Measurements from ENCODE around the gene BEND6.

DNA sequence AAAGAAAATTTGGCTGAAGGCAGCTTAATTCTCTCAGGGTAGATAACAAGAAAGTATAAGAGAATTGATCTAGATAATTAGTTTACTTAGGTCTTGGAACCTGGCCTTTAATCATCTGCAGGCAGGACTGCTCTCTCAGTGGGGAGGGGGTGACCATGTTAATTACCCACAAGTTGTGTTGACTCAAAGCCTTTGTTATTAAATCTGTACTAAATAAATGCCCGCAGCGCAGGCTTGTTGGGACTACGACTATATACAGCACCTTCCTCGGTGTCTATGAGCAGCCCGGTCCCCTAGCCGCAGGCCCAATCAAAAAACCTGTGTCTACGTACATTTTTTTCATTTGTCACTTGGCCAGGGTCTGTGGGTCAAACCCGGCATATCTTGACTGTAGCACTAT, 119.5 kb downstream of the BEND6 start:
- TF ChIP-seq POLR2A (IDR thresholded peaks at IDR 0.05) (no peak), CTCF (IDR thresholded peaks at IDR 0.05) (no peak)
